ENCODE measurements around the gene MYL6B.
"Not testable (repeated sequence)": the region's sequence is repeated elsewhere in the genome, so short reads cannot be mapped to it uniquely, and the experiment has no call there.

DNA sequence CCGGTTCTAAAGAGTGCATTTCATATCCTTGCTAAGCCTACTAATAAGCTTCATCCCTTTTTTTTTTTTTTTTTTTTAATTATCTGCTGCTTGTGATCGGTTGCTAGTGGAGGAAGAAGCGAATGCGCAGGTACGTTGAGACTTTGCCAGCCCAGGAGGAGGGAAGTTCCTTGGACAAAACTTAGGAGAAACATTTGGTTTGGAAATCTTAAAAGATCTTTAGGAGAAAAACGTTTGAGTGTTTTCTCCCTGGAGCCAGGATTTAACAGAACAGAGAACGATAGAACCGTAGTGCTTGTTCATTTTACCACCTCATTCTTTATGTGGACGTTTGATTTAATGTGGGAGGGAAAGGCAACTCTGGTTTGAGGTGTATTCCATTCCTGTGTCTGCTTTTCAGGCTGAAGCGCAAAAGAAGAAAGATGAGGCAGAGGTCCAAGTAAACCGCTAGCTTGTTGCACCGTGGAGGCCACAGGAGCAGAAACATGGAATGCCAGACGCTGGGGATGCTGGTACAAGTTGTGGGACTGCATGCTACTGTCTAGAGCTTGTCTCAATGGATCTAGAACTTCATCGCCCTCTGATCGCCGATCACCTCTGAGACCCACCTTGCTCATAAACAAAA, 35.2 kb upstream of the MYL6B start:
- not testable (repeated sequence) for TF ChIP-seq CTCF, POLR2A (IDR thresholded peaks at IDR 0.05)

Data from right lobe of liver (tissue), 4 donors.